HEK293 (cell line): ENCODE data around the gene ERH.

ENCODE experiments used
- REPIN1 ChIP-seq: fragments of 450-650 bp; formaldehyde crosslinking; IDR thresholded peaks from 2 replicates; pipeline ENCODE4 v1.5.1; 2017; ENCODE audit warnings: missing biosample characterization, missing genetic modification characterization, low read depth
- SP7 ChIP-seq: fragments of 450-650 bp; formaldehyde crosslinking; IDR thresholded peaks from 2 replicates; pipeline ENCODE4 v1.5.1; 2016; ENCODE audit warnings: missing biosample characterization, missing genetic modification characterization
- ZNF223 ChIP-seq: fragments of 450-650 bp; formaldehyde crosslinking; IDR thresholded peaks from 2 replicates; pipeline ENCODE4 v1.5.1; 2016; ENCODE audit warnings: missing biosample characterization, missing genetic modification characterization
- ZNF239 ChIP-seq: fragments of 450-650 bp; formaldehyde crosslinking; IDR thresholded peaks from 2 replicates; pipeline ENCODE4 v1.5.1; 2016; ENCODE audit warnings: missing biosample characterization, missing genetic modification characterization
- ZNF639 ChIP-seq: fragments of 450-650 bp; formaldehyde crosslinking; IDR thresholded peaks from 2 replicates; pipeline ENCODE4 v1.5.1; 2016; ENCODE audit warnings: missing biosample characterization, missing genetic modification characterization
- TF ChIP-seq, protein P1 (sequence below): fragments of 450-650 bp; formaldehyde crosslinking; IDR thresholded peaks from 2 replicates; pipeline ENCODE4 v1.5.1; 2016; ENCODE audit warnings: missing biosample characterization, missing genetic modification characterization

DNA sequence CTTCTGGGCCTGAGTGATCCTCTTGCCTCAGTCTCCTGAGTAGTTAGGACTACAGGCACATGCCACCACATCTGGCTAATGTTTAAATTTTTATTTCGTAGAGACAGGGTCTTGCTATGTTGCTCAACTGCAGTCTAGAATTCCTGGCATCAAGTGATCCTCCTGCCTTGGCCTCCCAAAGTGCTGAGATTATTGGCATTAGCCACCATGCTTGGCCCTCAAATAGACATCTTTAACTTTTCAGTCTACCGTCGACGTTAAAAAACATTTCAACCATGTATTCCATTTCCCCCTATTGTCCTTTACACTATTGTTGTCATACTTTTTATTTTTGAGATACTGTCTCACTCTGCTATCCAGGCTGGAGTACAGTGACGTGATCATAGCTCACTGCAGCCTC lies 22.4 kb downstream of the ERH start:
- TF ChIP-seq, protein P1, sequence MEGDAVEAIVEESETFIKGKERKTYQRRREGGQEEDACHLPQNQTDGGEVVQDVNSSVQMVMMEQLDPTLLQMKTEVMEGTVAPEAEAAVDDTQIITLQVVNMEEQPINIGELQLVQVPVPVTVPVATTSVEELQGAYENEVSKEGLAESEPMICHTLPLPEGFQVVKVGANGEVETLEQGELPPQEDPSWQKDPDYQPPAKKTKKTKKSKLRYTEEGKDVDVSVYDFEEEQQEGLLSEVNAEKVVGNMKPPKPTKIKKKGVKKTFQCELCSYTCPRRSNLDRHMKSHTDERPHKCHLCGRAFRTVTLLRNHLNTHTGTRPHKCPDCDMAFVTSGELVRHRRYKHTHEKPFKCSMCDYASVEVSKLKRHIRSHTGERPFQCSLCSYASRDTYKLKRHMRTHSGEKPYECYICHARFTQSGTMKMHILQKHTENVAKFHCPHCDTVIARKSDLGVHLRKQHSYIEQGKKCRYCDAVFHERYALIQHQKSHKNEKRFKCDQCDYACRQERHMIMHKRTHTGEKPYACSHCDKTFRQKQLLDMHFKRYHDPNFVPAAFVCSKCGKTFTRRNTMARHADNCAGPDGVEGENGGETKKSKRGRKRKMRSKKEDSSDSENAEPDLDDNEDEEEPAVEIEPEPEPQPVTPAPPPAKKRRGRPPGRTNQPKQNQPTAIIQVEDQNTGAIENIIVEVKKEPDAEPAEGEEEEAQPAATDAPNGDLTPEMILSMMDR (tag by site-specific recombination): no peak
- no peak for TF ChIP-seq ZNF239 (tag by site-specific recombination)
- TF ChIP-seq REPIN1: no peak
- no peak for TF ChIP-seq ZNF223 (tag by site-specific recombination)
- no peak for TF ChIP-seq ZNF639
- no peak for TF ChIP-seq SP7
